HFF-Myc (cell line): ENCODE results near the gene SUGP1.
A peak's percentile ranks its signal among the peaks of the same experiment; 100 is the strongest.

Experiments
- DNase-seq: peaks from one replicate; pipeline ENCODE4 v3.0.0-alpha.2; 2011; ENCODE audit warnings: low read depth; ENCODE audit errors: extremely low read depth
- H3K4me3 ChIP-seq: replicated peaks from 2 replicates; pipeline ENCODE4 v1.5.1; 2011; ENCODE audit warnings: low read depth, mild to moderate bottlenecking, control low read depth, low read length
- CTCF ChIP-seq: IDR thresholded peaks from 2 replicates; pipeline ENCODE4 v1.5.1; 2012; ENCODE audit warnings: mild to moderate bottlenecking, low read depth, low read length, control low read depth; ENCODE audit errors: missing control alignments

SUGP1 gene

GRCh38 chr19:19319732-19320360 lies 463 bp downstream of the SUGP1 start:
- DNase-seq = no peak
- peak overlapping the region; percentile 96 for H3K4me3 ChIP-seq
- TF ChIP-seq CTCF = no peak

- TF ChIP-seq CTCF = no peak
- no peak overlapping the region for H3K4me3 ChIP-seq
- no peak for DNase-seq
These were observed 4.2 kb downstream of the SUGP1 start for GRCh38 chr19:19316082-19316481.

GRCh38 chr19:19315444-19315843 lies 4.9 kb downstream of the SUGP1 start:
- peak; percentile 11 for TF ChIP-seq CTCF
- no peak overlapping the region for H3K4me3 ChIP-seq
- DNase-seq = no peak

GRCh38 chr19:19308373-19308772 lies 11.9 kb downstream of the SUGP1 start:
- TF ChIP-seq CTCF = no peak
- no peak overlapping the region for H3K4me3 ChIP-seq
- no peak for DNase-seq

GRCh38 chr19:19306191-19306590 lies 14.1 kb downstream of the SUGP1 start:
- TF ChIP-seq CTCF = no peak
- H3K4me3 ChIP-seq = no peak overlapping the region
- DNase-seq = no peak

- no peak for DNase-seq
- H3K4me3 ChIP-seq = no peak overlapping the region
- TF ChIP-seq CTCF = no peak
These were observed 14.6 kb downstream of the SUGP1 start for GRCh38 chr19:19305696-19306095.

GRCh38 chr19:19305066-19305465 lies 15.2 kb downstream of the SUGP1 start:
- no peak for DNase-seq
- H3K4me3 ChIP-seq = no peak overlapping the region
- TF ChIP-seq CTCF = no peak
